ENCODE results near the gene GRIN1.

Gene GRIN1

DNA sequence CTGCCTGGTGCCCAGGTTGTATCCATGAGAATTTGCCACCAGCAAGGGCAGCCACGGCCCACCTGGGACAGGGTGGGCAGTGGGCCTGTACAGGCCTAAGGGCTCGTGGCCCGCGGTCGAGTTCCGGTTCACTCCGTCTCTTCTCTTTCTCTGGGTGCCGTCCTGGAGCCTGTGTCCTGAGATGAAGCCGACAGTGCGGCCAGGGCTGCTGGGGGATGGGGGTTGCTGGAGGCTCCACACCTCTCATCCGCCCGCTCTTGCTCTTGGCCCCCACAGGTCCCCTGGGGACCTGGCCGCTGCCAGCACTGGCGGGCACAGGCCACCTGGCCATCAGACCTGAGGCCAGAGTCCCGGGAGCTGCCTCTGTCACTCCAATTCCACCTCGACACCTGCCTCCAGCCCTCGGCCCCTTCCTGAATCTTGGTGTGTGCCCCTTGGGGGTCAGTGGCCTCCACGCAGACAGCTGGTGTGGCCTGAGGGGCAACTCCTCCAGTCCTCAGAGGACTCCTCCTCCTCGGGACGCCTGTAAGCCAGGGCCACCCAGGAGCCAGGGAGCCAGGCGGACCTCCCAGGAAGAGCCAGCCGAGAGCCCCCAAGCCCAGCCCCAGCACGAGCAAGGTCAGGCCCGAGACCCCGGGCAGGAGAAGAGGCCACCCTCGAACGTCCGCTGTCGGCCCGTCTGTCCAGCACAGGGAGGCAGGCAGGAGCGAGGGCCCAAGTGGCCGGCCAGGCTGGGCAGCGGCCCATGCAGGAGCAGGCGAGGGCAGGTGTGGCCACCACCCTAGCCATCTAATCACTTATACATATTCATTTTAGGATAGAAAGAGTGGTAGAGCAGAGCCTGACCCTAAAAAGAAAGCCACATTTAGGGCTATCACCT lies 25.7 kb downstream of the GRIN1 start:
- no peak for DNase-seq (ENCODE audit: low read depth in 2 of 2)

GRCh38 chr9:137165250-137165836 lies 26.4 kb downstream of the GRIN1 start:
- DNase-seq (ENCODE audit: low read depth in 2 of 2), result no peak

GRCh38 chr9:137166380-137167229 lies 27.7 kb downstream of the GRIN1 start:
- no peak for DNase-seq (ENCODE audit: low read depth in 2 of 2)

- DNase-seq (ENCODE audit: low read depth in 2 of 2), result no peak
Observed at GRCh38 chr9:137167277-137167746, 28.4 kb downstream of the GRIN1 start.

GRCh38 chr9:137167747-137168572 lies 29.0 kb downstream of the GRIN1 start:
- no peak for DNase-seq (ENCODE audit: low read depth in 2 of 2)

DNA sequence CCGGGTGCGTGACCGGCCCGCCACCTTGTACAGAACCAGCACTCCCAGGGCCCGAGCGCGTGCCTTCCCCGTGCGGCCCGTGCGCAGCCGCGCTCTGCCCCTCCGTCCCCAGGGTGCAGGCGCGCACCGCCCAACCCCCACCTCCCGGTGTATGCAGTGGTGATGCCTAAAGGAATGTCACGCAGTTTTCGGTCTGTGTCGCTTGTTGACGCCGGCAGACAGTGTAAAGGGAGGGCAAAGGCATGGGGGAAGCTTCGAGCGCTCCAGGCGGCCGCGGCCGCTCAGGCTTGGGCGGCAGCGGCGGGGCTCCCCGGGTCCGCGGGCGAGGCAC lies 29.6 kb downstream of the GRIN1 start:
- DNase-seq (ENCODE audit: low read depth in 2 of 2), result no peak

DNA sequence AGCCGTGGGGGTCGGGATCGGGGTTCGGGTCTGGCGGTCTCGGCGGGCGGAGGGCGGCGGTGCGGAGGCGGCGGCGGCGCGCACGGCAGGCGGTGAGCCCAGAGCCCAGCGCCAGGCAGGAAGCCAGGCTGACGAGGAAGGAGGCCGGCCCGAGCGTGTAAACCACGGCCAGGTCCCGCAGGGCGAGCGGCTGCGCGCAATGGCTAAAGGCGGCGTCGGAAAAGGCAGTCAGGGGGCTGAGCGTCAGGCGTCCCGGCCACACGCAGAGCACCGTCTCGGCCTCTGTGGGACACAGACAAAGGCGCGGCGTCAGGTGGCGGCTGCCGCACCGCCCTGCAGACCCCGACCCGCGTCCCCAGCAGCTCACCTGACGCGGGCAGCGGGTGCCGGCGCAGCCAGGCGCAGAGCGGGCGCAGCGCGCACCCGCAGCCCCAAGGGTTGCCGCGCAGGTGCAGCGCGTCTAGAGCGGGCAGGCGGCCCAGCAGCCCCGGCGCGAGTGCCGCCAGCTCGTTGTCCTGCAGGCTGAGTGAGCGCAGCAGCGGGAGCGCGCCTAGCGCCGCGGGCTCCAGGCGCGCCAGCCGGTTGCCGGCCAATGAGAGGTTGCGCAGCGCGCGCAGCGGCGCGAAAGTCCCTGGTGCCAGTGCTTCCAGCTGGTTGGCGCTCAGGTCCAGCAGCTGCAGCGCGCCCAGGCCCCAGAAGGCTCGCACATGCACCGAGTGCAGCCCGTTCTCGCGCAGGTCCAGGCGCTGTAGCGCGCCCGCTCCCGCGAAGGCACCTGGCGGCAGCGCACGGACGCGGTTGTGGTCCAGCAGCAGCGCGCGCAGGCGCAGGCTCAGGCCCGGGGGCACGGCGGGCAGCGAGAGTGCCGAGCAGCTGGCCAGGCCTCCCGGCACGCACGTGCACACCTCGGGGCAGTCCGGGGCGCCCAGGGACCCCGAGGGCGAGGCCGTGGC lies 30.2 kb downstream of the GRIN1 start:
- DNase-seq (ENCODE audit: low read depth in 2 of 2), result no peak

GRCh38 chr9:137169896-137170358 lies 31.0 kb downstream of the GRIN1 start, which contains the start of gene LRRC26:
LRRC26 (minus strand) TSS chr9:137170051; CDS start chr9:137169943, 108 bp downstream.
- no peak for DNase-seq (ENCODE audit: low read depth in 2 of 2)

DNA sequence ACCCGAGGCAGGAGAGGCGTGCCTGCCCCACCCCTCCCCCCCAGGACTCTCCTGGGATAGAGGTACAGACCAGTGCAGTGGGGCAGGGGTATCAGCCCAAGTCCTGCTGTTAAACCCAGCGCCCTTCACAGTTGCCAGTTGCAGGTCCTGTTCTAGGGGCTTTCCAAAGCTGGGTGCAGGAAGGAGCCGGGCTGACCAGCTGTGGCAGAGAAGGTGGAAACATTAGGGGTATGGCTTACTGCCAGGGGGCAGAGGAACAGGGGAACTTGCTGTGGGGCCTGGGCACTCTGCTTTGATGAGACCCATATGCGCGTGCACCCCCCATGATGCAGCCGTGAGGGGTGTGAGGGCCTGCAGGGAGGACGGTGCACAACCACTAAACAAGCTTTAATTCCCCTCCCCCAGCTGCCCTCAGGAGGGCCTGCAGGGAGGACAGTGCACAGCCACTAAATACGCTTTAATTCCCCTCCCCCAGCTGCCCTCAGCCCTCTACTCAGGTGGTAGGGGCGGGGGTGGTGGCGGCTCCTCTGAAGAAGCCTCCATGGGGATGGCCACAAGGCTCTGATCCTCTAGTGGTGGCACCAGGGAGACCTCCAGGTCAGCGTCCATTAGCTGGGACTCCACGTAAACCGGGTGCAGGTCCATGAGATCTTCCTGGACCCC lies 31.7 kb downstream of the GRIN1 start:
- DNase-seq (ENCODE audit: low read depth in 2 of 2), result no peak

- DNase-seq (ENCODE audit: low read depth in 2 of 2), result no peak
Observed at GRCh38 chr9:137171149-137171900, 32.4 kb downstream of the GRIN1 start.

DNA sequence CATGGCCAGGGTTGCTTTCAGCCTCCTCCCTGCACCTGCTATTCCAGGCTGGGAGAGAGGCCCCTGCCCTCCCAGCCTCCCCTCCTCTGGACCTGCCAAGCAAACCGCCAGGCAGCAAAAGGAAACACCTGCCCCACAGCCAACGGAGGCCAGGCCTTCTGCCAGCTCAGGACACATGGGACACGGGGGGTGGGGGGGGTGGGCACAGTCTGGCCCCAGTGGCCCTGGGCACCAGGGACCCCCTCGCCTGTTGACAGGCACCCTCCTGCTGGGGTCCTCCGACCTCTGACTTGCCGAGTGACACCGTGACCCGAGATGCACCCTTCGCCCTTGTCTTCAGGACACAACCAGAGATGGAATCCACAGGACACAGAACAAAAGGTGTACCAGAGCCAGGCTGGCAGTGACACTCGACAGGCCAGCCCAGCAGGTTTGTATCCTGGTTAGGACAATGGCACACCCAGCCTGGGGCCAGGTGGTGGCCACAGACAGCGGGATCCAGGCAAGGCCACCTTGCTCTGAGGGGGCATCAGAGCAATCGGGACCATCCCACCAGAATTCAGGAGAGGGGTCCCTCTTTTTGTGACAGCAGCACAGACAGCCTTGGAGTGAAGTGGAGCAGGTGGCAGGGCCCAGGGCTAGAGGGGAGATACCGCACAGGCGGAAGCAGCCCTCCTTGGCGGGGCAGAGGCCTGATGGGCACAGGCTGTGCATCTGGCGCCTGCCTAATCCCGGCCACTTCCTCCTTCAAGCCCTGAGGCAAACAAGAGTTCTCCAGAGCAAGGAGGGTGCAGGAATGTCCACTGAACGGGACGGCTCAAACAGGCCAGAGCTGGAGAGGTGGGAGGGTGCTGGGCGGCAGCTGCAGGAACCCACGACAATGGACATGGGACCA lies 34.2 kb downstream of the GRIN1 start:
- no peak for DNase-seq (ENCODE audit: low read depth in 2 of 2)

- no peak for DNase-seq (ENCODE audit: low read depth in 2 of 2)
Observed at GRCh38 chr9:137173796-137174664, 35.1 kb downstream of the GRIN1 start.

DNA sequence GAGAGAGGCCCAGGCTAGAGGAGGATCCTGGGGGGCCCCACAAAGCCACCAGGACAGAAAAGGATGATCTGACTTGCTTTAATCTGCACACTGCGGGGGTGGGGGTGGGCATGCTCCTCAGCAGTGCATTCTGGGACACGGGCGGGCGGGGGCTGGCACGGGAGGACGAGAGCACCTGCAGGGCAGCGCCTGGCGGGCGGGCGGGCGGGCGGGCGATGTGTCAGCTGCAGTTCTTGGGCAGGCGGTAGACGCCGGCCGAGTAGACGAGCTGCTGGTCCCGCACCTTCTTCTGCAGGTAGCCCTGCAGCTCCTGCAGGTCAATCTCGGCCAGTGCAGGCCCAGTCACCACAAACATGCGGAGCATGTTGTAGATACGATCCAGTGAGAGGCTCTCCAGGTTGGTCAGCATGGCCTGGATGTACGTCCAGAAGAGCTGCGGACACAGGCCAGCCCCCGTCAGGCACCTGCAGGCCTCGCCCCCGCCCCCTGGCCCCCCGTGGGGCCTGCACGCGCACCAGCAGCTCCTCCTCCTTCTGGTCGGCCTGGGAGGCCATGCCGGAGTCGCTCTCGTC lies 35.9 kb downstream of the GRIN1 start:
- no peak for DNase-seq (ENCODE audit: low read depth in 2 of 2)

- no peak for DNase-seq (ENCODE audit: low read depth in 2 of 2)
Observed at GRCh38 chr9:137175345-137175961, 36.5 kb downstream of the GRIN1 start.

GRCh38 chr9:137176302-137177182 lies 37.6 kb downstream of the GRIN1 start:
- DNase-seq (ENCODE audit: low read depth in 2 of 2), result no peak
